ENCODE results near the gene CPLX3. TPM values are rescaled to one million over a fixed set of nuclear protein-coding genes. Genes with fewer than 3 reads are reported as not detected.

Gene CPLX3
- total RNA-seq, 2 experiments from 2014 or later: 0.17 to 0.28 TPM

DNA sequence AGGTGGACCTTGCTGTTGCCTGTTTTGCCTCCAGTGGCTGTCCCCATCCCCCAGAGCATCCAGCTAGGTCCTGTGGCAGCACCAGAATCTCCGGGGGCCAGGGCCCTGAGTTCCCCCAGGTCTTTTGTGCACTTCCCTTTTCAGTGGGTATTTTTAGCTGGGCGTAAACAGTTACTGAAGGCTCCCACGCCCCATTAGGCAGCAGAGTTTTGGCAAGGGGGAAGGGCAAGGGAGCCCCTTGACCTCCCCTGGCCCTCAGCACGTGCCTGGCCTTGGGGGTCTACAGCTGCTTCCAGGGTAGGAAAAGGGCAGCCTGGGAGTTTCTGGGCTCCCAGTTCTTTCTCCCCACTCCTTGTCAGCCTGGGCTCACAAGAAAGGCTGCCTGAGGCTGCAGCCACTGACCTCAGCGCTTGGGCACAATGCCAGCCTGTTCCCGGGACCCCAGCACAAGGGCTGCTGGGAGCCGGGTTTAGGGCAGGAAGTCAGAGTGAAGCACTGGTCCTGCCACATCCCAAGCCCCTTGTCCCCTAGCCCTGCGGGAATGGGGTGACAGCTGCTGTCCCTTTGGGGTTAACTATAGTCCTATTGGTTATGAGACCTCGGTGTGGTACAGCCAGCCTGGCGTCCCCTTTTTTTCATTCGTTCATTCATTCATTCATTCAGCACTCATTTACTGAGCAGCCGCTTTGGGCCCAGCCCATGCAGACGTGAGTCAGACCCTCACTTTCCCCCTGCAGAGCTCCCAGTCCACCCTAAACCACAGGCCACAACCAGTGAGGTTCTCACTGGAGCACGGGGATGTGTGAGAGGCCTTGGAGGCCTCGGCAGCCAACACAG is 36.1 kb upstream of the CPLX3 start:
- no peak for DNase-seq
- H3K27me3 Mint-ChIP-seq: no peaks in the 10 kb centered on the region
- H3K9me3 Mint-ChIP-seq: no peaks in the 10 kb centered on the region
- H3K27ac Mint-ChIP-seq: peak overlapping the region; percentile 98
- no peak for ATAC-seq (ENCODE audit: low read depth)
- peaks cover 72% of the 10 kb centered on the region for H3K4me1 Mint-ChIP-seq
- H3K4me3 Mint-ChIP-seq: peak overlapping the region; percentile 88
- POLR2A ChIA-PET: interaction anchor here (0.5 to 20.1 kb wide), 8 partner anchors 11 to 411 kb away, joined by 3 to 709 read pairs (median 3); partner anchors contain the start of genes C15orf39, CLK3, CSK and CYP1A1
- peaks cover 23% of the 10 kb centered on the region for H3K36me3 Mint-ChIP-seq

- H3K4me1 Mint-ChIP-seq: peaks cover 73% of the 10 kb centered on the region
- H3K27ac Mint-ChIP-seq: peak overlapping the region; percentile 98
- no peak for DNase-seq
- no peak for ATAC-seq (ENCODE audit: low read depth)
- peaks cover 23% of the 10 kb centered on the region for H3K36me3 Mint-ChIP-seq
- POLR2A ChIA-PET: interaction anchor here (1.2 to 20.1 kb wide), 4 partner anchors 12 to 176 kb away, joined by 3 to 709 read pairs (median 4); partner anchors contain the start of genes CLK3 and CSK
- H3K9me3 Mint-ChIP-seq: no peaks in the 10 kb centered on the region
- peak overlapping the region; percentile 69 for H3K4me3 Mint-ChIP-seq
- H3K27me3 Mint-ChIP-seq: no peaks in the 10 kb centered on the region
These were observed 35.4 kb upstream of the CPLX3 start for GRCh38 chr15:74791007-74791406.

DNA sequence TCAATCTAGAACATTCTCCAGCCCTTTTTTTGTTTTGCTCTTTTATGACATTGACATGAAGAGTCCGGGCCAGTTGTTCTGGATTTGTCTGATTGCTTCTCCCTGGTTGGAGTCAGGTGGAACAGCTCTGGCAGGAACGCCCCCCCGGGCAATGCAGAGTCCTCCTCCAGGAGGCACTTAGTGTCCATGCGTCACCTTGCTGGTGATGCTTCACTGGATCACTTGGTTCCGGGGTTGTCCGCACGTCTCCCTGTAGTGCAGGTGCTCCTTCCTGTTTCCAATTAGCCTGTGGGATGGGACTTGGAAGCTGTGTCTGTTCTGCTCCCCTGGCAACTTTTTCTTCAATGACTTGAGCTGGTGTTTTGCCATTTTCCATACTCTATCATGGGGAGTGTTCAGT is 34.8 kb upstream of the CPLX3 start:
- Mint-ChIP-seq H3K4me3 (peak overlapping the region; percentile 69), H3K27me3 (no peaks in the 10 kb centered on the region), H3K36me3 (peaks cover 26% of the 10 kb centered on the region), H3K4me1 (peaks cover 76% of the 10 kb centered on the region), H3K27ac (peak overlapping the region; percentile 87), H3K9me3 (no peaks in the 10 kb centered on the region)
- POLR2A ChIA-PET: interaction anchor here (0.5 to 20.1 kb wide), 4 partner anchors 13 to 177 kb away, joined by 3 to 709 read pairs (median 3); partner anchors contain the start of genes CLK3 and CSK
- no peak for DNase-seq
- no peak for ATAC-seq (ENCODE audit: low read depth)

DNA sequence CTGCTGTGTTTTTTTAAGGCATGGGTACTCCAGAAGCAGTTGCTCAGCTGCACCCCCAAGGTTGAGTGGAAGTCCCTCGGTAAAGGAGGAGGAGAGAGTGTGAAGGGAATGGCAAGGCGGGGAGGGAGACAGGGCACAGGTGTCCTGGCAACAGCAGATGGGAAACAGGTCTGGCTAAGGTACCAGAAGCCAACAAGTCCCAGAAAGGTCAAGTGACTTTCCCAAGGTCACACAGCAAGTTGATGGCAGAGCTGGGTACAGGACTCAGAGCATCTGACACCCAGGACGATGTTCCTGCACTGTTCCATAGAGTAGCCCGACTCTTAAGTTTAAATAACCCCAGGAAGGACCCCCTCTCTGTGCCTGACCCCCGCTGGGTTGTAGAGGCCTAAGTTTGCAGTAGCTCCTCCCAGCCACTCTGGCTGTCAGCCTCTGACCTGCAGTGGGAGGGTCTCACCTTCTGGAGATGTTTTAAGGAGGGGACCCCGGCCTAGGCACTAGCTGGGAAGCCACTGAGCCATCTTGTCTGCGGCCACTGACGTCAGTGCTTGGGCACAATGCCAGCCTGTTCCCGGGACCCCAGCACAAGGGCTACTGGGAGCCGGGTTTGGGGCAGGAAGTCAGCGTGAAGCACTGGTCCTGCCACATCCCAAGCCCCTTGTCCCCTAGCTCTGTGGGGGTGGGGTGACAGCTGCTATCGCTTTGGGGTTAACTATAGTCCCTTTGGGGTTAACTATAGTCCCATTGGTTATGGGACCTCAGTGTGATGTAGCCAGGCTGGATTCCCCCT is 34.0 kb upstream of the CPLX3 start:
- ATAC-seq (ENCODE audit: low read depth) (no peak), DNase-seq (no peak)
- POLR2A ChIA-PET: interaction anchor here (1.1 to 20.1 kb wide), 2 partner anchors 14 to 159 kb away, joined by 3 to 709 read pairs; partner anchors contain the start of gene CSK
- Mint-ChIP-seq H3K9me3 (no peaks in the 10 kb centered on the region), H3K36me3 (peaks cover 26% of the 10 kb centered on the region), H3K27me3 (no peaks in the 10 kb centered on the region), H3K27ac (peak overlapping the region; percentile 87), H3K4me1 (peaks cover 73% of the 10 kb centered on the region), H3K4me3 (peak overlapping the region; percentile 69)

DNA sequence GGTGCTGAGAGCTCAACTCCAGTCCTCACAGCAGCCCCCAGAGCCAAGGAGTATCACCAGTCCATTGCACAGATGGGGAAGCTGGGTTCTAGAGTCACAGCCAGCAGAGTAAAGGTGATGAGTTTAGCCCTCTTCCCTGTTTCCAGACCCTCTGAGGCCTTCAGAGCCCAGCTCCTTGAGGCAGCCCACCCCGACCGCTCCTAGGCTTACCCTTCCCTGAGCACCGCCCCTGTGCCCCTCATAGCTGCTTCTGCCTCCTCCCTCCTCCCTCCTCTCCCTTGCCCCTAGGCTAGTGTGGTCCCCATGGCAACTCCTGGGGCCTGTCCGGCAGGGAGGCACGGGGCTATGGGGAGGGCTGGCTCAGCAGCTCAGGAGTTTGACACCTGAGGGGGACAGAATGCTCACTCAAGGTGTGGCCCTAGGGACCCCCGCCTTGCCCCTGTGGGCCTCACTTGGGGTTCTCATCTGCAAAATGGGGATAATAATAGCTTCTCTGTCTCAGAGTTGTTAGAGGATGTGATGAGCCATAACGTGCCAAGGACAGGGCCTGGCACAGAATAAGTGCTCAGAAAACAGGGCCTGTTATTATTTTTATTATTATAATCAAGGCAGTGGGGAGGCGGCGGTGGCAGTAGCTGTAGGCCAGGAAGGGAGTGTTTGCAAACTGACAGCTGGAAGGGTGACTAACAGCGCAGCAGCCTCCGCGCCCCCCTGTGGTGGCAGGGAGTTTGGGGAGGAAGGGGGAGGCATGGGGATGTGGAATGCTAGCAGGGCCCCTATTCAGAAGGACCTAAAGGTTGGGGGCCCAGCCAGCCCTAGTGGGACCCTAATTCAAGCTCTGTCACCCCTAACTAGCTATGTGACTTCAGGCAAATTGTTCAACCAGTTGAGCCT is 33.0 kb upstream of the CPLX3 start:
- Mint-ChIP-seq H3K36me3 (peaks cover 24% of the 10 kb centered on the region), H3K4me1 (peaks cover 72% of the 10 kb centered on the region), H3K27ac (peak overlapping the region; percentile 87), H3K4me3 (peak overlapping the region; percentile 69), H3K27me3 (no peaks in the 10 kb centered on the region), H3K9me3 (no peaks in the 10 kb centered on the region)
- DNase-seq (peak; percentile 78), ATAC-seq (ENCODE audit: low read depth) (peak; percentile 21)
- POLR2A ChIA-PET: interaction anchor here (0.5 to 20.1 kb wide), 7 partner anchors 10 to 160 kb away, joined by 3 to 709 read pairs (median 4); partner anchors contain the start of gene CSK

DNA sequence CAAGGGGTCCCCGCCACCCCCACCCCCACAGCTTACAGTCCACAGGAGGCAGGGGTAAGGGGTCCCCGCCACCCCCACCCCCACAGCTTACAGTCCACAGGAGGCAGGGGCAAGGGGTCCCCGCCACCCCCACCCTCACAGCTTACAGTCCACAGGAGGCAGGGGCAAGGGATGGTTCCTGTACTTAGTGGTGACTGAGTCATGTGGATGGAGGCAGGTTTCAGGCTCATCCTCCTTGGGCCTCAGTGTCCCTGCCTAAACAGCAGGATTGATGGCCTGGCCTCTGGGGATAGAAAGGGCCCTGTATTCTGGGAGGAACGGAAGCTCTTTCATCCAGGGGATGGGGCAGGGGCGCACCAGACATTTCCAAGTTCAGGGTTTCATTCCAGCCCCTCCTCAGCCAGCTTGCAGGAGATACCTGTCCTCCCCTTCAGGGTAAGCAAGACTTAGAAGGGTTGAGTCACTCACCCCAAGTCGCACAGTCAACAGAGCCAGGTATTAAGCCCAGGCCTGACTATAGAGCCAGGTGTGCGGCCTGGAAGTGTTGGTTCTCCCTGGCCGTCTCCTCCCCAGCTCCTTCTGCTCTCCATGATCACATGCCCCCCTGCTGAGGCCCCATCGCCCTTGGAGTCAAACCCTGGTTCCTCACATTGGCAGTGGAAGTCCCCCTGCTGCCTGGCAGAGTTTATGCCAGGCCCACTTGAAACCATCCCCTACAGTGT is 32.0 kb upstream of the CPLX3 start:
- Mint-ChIP-seq H3K27ac (peak overlapping the region; percentile 86), H3K4me3 (peak overlapping the region; percentile 49), H3K4me1 (peaks cover 70% of the 10 kb centered on the region), H3K9me3 (no peaks in the 10 kb centered on the region), H3K36me3 (peaks cover 21% of the 10 kb centered on the region), H3K27me3 (no peaks in the 10 kb centered on the region)
- no peak for DNase-seq
- POLR2A ChIA-PET: interaction anchor here (0.5 to 20.1 kb wide), 6 partner anchors 9 to 378 kb away, joined by 3 to 709 read pairs (median 4); partner anchors contain the start of gene CSK
- ATAC-seq (ENCODE audit: low read depth): no peak

- peak overlapping the region; percentile 49 for H3K4me3 Mint-ChIP-seq
- H3K27me3 Mint-ChIP-seq: no peaks in the 10 kb centered on the region
- POLR2A ChIA-PET: interaction anchor here (1.7 to 20.1 kb wide), 2 partner anchors 16 to 75 kb away, joined by 4 to 709 read pairs; partner anchors contain the start of gene CSK
- peaks cover 17% of the 10 kb centered on the region for H3K36me3 Mint-ChIP-seq
- DNase-seq: no peak
- no peaks in the 10 kb centered on the region for H3K9me3 Mint-ChIP-seq
- peaks cover 70% of the 10 kb centered on the region for H3K4me1 Mint-ChIP-seq
- H3K27ac Mint-ChIP-seq: peak overlapping the region; percentile 86
- ATAC-seq (ENCODE audit: low read depth): no peak
These were observed 31.5 kb upstream of the CPLX3 start for GRCh38 chr15:74794970-74795349.

- peaks cover 66% of the 10 kb centered on the region for H3K4me1 Mint-ChIP-seq
- H3K27me3 Mint-ChIP-seq: no peaks in the 10 kb centered on the region
- peak overlapping the region; percentile 59 for H3K4me3 Mint-ChIP-seq
- DNase-seq (no peak), ATAC-seq (ENCODE audit: low read depth) (peak; percentile 13)
- POLR2A ChIA-PET: interaction anchor here (0.8 to 20.1 kb wide), 2 partner anchors 17 to 23 kb away, joined by 3 to 709 read pairs; partner anchors contain the start of gene CSK
- no peaks in the 10 kb centered on the region for H3K9me3 Mint-ChIP-seq
- H3K36me3 Mint-ChIP-seq: peaks cover 16% of the 10 kb centered on the region
- H3K27ac Mint-ChIP-seq: peak overlapping the region; percentile 83
These were observed 30.3 kb upstream of the CPLX3 start for GRCh38 chr15:74795966-74796625.

GRCh38 chr15:74798388-74799254 is 27.8 kb upstream of the CPLX3 start:
- POLR2A ChIA-PET: interaction anchor here (0.6 to 20.1 kb wide), 3 partner anchors 20 to 127 kb away, joined by 3 to 709 read pairs (median 4); partner anchors contain the start of gene CSK
- Mint-ChIP-seq H3K9me3 (no peaks in the 10 kb centered on the region), H3K27ac (peak overlapping the region; percentile 76), H3K27me3 (no peaks in the 10 kb centered on the region), H3K4me1 (peaks cover 42% of the 10 kb centered on the region), H3K4me3 (no peak overlapping the region), H3K36me3 (peaks cover 9% of the 10 kb centered on the region)
- peak; percentile 37 for DNase-seq
- no peak for ATAC-seq (ENCODE audit: low read depth)

DNA sequence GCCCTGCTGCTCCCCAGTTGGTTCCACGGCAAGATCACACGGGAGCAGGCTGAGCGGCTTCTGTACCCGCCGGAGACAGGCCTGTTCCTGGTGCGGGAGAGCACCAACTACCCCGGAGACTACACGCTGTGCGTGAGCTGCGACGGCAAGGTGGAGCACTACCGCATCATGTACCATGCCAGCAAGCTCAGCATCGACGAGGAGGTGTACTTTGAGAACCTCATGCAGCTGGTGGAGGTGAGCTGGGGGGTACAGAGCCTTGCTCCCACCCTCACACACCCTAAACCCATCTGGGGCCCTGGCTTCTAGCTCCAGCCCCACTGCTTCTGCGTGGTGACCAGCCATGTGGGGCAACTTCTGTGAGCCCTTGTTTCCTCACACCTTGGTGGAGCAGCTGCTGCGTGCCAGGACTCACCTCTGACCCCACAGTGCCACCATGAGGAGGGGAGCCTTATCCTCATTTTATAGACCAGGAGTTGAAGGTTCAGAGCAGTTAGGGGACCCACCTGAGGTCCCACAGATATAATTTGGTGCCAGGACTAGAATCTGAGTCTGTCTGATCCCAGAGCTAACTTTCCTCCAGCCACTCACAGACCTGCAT is 27.1 kb upstream of the CPLX3 start:
- ATAC-seq (ENCODE audit: low read depth) (no peak), DNase-seq (no peak)
- H3K27me3 Mint-ChIP-seq: no peaks in the 10 kb centered on the region
- no peak overlapping the region for H3K4me3 Mint-ChIP-seq
- H3K36me3 Mint-ChIP-seq: peaks cover 15% of the 10 kb centered on the region
- H3K27ac Mint-ChIP-seq: peak overlapping the region; percentile 76
- no peaks in the 10 kb centered on the region for H3K9me3 Mint-ChIP-seq
- H3K4me1 Mint-ChIP-seq: peaks cover 38% of the 10 kb centered on the region
- POLR2A ChIA-PET: interaction anchor here (1.4 to 20.1 kb wide), 2 partner anchors 19 to 21 kb away, joined by 4 to 709 read pairs; partner anchors contain the start of gene CSK

Data from activated naive CD8-positive, alpha-beta T cell treated with anti-CD3 and anti-CD28 coated beads, Interleukin-2, amount 10 ng/mL, durations not matched to agents 7 days and 5 days (primary cell).